Activated T-helper 1 cell treated with anti-CD3 and anti-CD28 coated beads, Interleukin-12 subunit alpha, Interleukin-12 subunit beta, Interleukin-2, Interleukin-4 antibody, amounts not matched to agents 30 ng/mL and 10 ng/mL and 1 ng/mL, durations not matched to agents 14 hours and 24 hours and 36 hours (primary cell): ENCODE results near the gene ATP11C. TPM values are rescaled to one million over a fixed set of nuclear protein-coding genes. Genes with fewer than 3 reads are reported as not detected.
"Not testable (repeated sequence)": the region's sequence is repeated elsewhere in the genome, so short reads cannot be mapped to it uniquely, and the experiment has no call there.

Experiments
- DNase-seq: peaks from one replicate; pipeline ENCODE4 v3.0.0; 2021; ENCODE audit warnings: low spot score
- H3K27ac Mint-ChIP-seq: one replicate; pipeline ENCODE4 v1.8.0; 2021; ENCODE audit warnings: mild to moderate bottlenecking, mixed read lengths
- H3K27me3 Mint-ChIP-seq: one replicate; pipeline ENCODE4 v1.8.0; 2022; ENCODE audit warnings: mild to moderate bottlenecking, moderate library complexity, mixed read lengths; ENCODE audit not compliant: insufficient read depth
- H3K36me3 Mint-ChIP-seq: one replicate; pipeline ENCODE4 v1.8.0; 2021; ENCODE audit warnings: low read depth, mixed read lengths
- H3K4me1 Mint-ChIP-seq: one replicate; pipeline ENCODE4 v1.8.0; 2021; ENCODE audit warnings: low read depth, mixed read lengths
- H3K4me3 Mint-ChIP-seq: one replicate; pipeline ENCODE4 v1.8.0; 2021; ENCODE audit warnings: mild to moderate bottlenecking, moderate library complexity, mixed read lengths
- H3K9me3 Mint-ChIP-seq: one replicate; pipeline ENCODE4 v1.8.0; 2021; ENCODE audit warnings: mixed read lengths
- intact Hi-C: fragments of 100-400 bp; cut with micrococcal nuclease; formaldehyde crosslinking; loops from one replicate; pipeline ENCODE4 v1.15.1; 2024
- total RNA-seq: library from RNA; stranded (reverse); gene quantifications from 2 replicates; pipeline ENCODE4 v1.2.3, GENCODE V29; 2022

Gene ATP11C
- total RNA-seq, 1 donor from 2014 or later: 17.7 TPM

DNA sequence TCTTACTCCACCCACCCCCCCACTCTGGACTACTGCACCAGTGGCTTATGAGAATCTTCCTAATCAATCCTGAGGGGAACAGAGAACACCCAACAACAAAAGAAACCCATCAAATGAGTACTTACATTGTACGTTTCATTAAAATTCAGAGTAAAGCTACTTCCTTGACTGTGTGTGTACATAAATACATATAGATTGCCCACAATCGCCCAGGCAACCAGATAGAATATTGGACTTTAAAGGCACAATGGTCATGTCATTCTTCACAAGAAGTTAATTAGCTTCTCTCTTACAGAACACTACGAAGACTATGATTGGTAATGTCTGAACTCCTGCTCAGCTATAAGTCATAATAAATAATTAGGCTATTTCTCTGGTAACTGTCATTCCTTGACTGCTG, 12.2 kb upstream of the ATP11C start:
- no peaks in the 10 kb centered on the region for H3K36me3 Mint-ChIP-seq
- no peaks in the 10 kb centered on the region for H3K4me1 Mint-ChIP-seq
- intact Hi-C loops: no loop called here
- no peaks in the 10 kb centered on the region for H3K9me3 Mint-ChIP-seq
- no peak overlapping the region for H3K27ac Mint-ChIP-seq
- DNase-seq: no peak
- peaks cover 6% of the 10 kb centered on the region for H3K27me3 Mint-ChIP-seq
- no peak overlapping the region for H3K4me3 Mint-ChIP-seq

DNA sequence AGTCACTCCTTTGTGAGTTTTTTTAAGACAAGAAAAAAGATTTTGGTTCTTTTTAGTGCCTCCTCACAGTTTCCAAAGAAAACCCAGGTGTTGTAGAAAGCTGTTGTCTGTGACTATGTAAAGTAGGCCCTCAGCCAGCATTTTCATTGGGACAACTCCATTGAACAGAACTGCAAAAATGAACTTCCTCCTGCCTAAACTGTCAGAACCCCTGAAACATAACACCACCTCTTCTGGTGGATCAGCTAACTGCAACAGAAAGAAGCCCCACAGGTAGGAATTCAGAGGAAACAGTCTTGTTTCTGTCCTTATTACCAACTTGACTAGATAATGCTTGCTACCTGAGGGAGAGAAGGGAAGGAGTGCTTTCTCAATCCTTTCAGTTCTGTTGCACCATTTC, 3.4 kb upstream of the ATP11C start:
- no peaks in the 10 kb centered on the region for H3K27me3 Mint-ChIP-seq
- no peak overlapping the region for H3K27ac Mint-ChIP-seq
- no peak for DNase-seq
- peaks cover 5% of the 10 kb centered on the region for H3K4me1 Mint-ChIP-seq
- no peaks in the 10 kb centered on the region for H3K36me3 Mint-ChIP-seq
- intact Hi-C loops: no loop called here
- no peaks in the 10 kb centered on the region for H3K9me3 Mint-ChIP-seq
- H3K4me3 Mint-ChIP-seq: no peak overlapping the region

DNA sequence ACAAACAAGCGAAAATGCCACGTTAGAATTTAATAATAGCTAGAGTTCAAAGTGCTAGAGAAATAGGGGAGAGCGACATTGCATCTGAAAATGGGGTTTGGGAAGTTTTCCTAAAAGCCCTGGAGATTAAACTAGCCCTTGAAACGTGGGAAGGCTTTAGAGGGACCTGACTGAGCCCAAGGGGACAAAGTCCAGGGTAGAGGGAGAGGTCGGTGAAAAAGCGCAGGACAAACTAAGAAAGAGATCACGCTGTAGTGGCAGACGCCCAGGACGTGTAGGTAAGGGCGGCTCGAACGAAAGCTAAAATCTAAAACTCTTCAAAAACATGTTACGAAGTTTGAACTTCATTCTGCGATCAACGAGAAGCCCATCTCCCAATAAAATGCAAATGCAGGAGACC, 1.1 kb upstream of the ATP11C start:
- intact Hi-C loops: loop anchor here (1.0 to 2.0 kb wide), 3 partner anchors 139 to 195 kb away; no protein-coding TSS in a partner anchor

DNA sequence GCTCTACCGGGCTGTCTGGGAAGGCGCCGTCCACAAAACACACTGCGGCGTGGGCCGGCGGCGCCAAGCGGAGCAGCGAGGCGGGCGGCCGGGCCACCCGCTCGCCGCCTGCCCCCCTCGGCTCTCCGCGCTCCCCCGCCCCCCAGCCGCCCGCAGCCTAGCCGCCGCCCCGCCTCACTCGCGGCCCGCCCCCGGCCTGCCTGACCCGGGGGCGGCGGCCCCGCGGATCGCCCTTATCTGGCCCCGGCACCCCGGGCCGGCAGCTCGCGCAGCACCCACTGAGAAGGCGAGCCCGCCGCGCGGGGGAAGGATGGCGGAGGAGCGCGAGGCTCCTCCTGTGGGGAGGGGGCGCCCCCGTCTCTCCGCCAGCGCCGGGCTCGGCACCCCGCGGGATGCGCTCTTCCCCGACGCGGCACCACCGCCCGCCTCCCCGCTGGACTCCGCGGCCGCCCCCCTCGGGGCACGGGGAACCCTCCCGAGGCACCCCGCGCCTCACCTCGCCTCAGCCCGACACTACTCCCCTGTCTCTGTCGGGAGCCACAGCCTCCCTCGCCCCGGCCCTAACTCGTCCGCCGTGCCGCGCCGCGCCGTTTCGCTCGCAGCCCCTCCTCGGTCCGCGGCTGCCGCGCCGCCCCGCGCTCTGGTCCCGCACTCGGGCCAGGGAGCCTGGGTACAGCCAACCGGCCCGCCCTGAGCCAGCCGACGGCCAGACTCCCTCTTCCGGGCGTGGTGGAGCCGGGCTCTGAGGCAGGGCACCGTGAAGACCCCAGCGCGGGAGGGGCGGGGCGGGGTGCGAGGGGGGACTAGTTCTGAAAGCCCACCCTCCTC, 566 bp downstream of the ATP11C start:
- Mint-ChIP-seq H3K36me3 (no peaks in the 10 kb centered on the region), H3K4me3 (peak overlapping the region; percentile 84), H3K9me3 (no peaks in the 10 kb centered on the region), H3K27ac (peak overlapping the region; percentile 94), H3K4me1 (peaks cover 19% of the 10 kb centered on the region), H3K27me3 (no peaks in the 10 kb centered on the region)
- peak; percentile 20 for DNase-seq
- intact Hi-C loops: loop anchor here (2.0 kb wide), 2 partner anchors 165 to 193 kb away; no protein-coding TSS in a partner anchor

More for the DNA sequence above, 1.1 kb upstream of the ATP11C start:
- Mint-ChIP-seq H3K36me3 (no peaks in the 10 kb centered on the region), H3K4me1 (peaks cover 19% of the 10 kb centered on the region), H3K9me3 (no peaks in the 10 kb centered on the region), H3K27me3 (no peaks in the 10 kb centered on the region), H3K27ac (peak overlapping the region; percentile 94), H3K4me3 (peak overlapping the region; percentile 84)
- no peak for DNase-seq

DNA sequence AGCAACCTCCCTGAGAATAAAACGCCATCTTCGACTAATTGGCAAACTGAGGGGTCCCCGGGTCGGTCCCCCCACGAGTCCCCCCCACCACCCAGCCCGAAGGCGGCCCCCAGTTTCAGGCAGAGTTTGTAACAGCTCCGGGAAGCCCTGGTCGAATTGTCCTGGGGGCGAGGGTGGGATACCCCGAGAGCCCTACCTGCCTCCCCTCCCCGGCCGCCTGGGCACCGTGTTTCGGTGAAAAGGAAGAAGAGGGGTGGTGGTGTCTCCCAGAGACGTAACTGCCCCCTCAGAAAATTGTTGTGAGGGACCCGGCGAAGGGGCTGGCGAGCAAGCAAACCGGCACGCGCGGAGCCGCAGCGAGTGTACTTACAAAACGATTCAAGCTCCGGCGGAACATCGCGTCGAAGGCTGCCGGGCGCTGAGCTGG, 1.2 kb downstream of the ATP11C start:
- H3K27me3 Mint-ChIP-seq: no peaks in the 10 kb centered on the region
- H3K27ac Mint-ChIP-seq: peak overlapping the region; percentile 61
- H3K4me3 Mint-ChIP-seq: peak overlapping the region; percentile 79
- no peaks in the 10 kb centered on the region for H3K36me3 Mint-ChIP-seq
- peaks cover 19% of the 10 kb centered on the region for H3K4me1 Mint-ChIP-seq
- intact Hi-C loops: loop anchor here (2.0 kb wide), 2 partner anchors 165 to 193 kb away; no protein-coding TSS in a partner anchor
- H3K9me3 Mint-ChIP-seq: no peaks in the 10 kb centered on the region
- DNase-seq: no peak

DNA sequence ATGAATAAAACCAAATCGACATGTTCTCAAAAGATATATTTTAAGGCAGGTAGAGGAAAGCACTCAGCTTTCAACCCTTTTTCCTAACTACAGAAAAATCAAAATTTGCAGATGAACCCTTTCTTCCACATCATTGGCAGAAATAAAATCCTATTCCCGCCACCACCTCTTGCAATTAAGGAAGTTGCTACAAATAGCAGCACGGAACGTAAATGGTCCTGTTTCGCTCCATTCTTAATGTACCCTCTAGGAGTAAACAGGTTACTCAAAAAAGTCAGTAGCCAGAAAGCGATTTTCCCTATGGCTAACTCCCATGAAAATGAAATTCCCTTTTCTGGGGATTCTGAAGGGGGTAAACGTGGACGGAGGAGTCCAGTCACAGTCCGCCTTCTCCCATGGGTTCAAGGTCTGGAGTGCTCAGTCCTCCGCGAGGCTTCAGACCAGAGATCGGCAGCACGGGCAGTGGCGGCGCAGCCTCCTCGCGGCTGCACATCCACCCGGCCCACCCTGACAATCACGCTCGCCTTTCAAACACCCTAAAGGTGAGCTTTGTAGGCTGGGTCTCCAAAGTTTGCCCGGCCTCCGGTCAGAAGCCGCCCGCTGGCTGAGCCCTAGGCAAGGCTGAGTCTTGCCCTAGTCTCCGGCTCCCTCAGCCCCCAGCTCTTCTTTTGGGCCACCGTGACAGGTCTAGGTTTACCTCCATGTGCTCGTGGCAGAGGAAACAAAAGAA, 1.8 kb downstream of the ATP11C start:
- Mint-ChIP-seq H3K27me3 (no peaks in the 10 kb centered on the region), H3K4me3 (peak overlapping the region; percentile 79), H3K9me3 (no peaks in the 10 kb centered on the region), H3K36me3 (no peaks in the 10 kb centered on the region), H3K27ac (peak overlapping the region; percentile 61), H3K4me1 (peaks cover 19% of the 10 kb centered on the region)
- intact Hi-C loops: loop anchor here (1.0 kb wide), 1 partner anchor 22 kb away; no protein-coding TSS in a partner anchor
- peak; percentile 1 for DNase-seq

DNA sequence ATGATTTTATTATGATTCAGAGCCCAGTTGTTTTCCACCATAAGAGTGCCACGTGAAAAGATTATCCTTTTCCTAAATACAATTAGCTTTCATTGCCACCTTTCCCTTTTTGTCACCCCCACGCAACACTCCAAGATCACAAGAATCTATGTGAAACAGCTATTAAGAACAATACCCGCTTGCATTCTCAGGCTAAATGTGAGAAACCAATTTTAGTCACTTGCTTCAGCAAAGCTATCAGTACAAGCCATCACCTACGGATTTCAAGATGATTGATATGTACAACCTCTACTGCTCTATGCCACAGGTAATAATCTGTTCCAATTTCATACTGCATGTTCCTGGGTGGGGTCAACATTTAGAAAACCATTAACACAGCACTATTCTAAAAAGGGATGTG, 2.5 kb downstream of the ATP11C start:
- intact Hi-C loops: loop anchor here (1.0 kb wide), 1 partner anchor 21 kb away; no protein-coding TSS in a partner anchor
- Mint-ChIP-seq H3K27ac (no peak overlapping the region), H3K4me1 (peaks cover 19% of the 10 kb centered on the region), H3K36me3 (no peaks in the 10 kb centered on the region), H3K27me3 (no peaks in the 10 kb centered on the region), H3K4me3 (peak overlapping the region; percentile 79), H3K9me3 (no peaks in the 10 kb centered on the region)
- DNase-seq: no peak

DNA sequence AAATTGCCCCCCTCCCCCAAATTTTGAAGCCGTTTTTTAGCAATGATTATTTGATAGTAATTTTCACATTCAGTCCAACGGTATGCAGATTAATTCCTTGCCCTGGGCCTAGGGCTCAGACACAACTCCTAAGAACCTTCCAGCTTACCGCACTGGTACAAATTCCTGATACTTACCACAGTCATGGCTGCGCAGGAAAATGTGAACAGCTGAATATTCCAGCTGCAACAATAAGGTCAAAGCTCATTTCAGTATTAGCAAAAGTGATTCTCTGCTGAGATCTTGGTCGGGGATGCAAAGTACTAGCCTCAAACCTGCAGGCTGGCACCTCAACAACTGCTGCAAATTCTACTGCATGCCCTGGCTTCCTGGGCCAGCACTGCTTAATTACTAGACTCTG, 3.0 kb downstream of the ATP11C start:
- no peaks in the 10 kb centered on the region for H3K36me3 Mint-ChIP-seq
- H3K4me3 Mint-ChIP-seq: peak overlapping the region; percentile 21
- H3K27me3 Mint-ChIP-seq: no peaks in the 10 kb centered on the region
- no peaks in the 10 kb centered on the region for H3K9me3 Mint-ChIP-seq
- H3K4me1 Mint-ChIP-seq: peaks cover 19% of the 10 kb centered on the region
- intact Hi-C loops: loop anchor here (1.0 kb wide), 1 partner anchor 21 kb away; no protein-coding TSS in a partner anchor
- no peak overlapping the region for H3K27ac Mint-ChIP-seq
- no peak for DNase-seq

DNA sequence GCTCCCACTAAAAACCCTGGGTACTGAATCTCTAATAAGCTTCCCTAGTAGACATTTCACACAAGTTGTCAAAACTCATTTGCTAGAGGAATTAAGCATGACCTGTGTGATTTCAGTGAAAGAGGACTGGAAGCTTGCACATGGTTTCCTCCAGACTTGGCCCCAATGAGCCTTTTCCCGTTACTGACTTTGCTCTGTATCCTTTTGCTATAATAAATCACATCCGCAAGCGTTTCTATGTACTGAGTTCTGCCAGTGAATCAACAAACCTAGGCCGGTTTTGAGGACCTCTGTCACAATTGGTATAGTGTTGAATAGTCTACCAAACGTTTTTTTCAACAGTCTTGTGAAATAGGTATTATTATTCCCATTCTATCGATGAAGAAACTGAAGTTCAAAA, 8.2 kb downstream of the ATP11C start:
- Mint-ChIP-seq H3K9me3 (no peaks in the 10 kb centered on the region), H3K4me1 (peaks cover 13% of the 10 kb centered on the region), H3K4me3 (no peak overlapping the region), H3K27me3 (no peaks in the 10 kb centered on the region), H3K36me3 (peaks cover 4% of the 10 kb centered on the region), H3K27ac (no peak overlapping the region)
- intact Hi-C loops: no loop called here
- no peak for DNase-seq

DNA sequence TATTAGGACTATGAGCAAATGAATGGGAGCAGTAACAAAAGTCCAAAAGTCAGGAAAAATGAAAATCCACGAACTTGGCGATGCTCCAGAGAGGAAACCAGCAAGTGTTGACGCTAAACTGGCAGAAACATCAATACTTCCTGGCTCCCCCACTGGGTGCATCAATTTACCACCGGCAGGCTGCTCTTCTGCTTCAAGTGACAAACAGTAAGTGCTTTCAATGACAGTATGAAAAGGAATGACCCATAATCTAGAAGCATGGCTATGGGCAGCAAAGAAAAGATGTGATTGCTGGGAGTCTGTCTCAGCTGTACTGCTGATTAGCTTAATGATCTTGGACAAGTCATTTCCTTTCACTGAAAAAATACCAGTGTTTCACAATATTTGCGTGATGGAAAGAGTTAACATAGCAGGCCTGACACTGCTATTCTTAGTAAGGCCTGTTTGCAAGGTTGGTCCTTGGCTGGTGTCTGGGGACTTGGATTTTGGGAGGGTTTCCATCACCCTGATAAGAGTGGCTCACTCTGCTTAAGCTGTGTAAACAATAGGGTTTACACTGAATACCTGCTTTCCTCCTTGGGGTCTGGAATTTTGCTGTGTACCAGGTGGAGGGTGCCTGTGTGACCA, 8.7 kb downstream of the ATP11C start:
- no peak overlapping the region for H3K27ac Mint-ChIP-seq
- peaks cover 10% of the 10 kb centered on the region for H3K4me1 Mint-ChIP-seq
- no peaks in the 10 kb centered on the region for H3K27me3 Mint-ChIP-seq
- intact Hi-C loops: no loop called here
- H3K9me3 Mint-ChIP-seq: no peaks in the 10 kb centered on the region
- H3K36me3 Mint-ChIP-seq: peaks cover 4% of the 10 kb centered on the region
- DNase-seq: no peak
- H3K4me3 Mint-ChIP-seq: no peak overlapping the region

DNA sequence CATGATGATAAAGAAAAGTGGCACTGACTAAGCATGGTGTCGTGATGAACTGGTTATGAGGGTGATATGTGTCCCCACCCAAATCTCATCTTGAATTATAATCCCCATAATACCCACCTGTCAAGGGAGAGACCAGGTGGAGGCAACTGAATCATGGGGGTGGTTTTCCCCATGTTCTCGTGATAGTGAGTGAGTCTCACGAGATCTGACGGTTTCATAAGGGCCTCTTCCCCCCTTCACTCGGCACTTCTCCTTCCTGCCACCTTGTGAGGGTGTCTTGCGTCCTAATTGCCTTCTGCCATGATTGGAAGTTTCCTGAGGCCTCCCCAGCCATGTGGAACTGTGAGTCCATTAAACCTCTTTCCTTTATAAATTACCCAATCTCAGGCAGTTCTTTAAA, 11.7 kb downstream of the ATP11C start:
- intact Hi-C loops, DNase-seq, H3K4me1 Mint-ChIP-seq, H3K27ac Mint-ChIP-seq, H3K36me3 Mint-ChIP-seq, H3K9me3 Mint-ChIP-seq, H3K4me3 Mint-ChIP-seq, H3K27me3 Mint-ChIP-seq: not testable (repeated sequence)

DNA sequence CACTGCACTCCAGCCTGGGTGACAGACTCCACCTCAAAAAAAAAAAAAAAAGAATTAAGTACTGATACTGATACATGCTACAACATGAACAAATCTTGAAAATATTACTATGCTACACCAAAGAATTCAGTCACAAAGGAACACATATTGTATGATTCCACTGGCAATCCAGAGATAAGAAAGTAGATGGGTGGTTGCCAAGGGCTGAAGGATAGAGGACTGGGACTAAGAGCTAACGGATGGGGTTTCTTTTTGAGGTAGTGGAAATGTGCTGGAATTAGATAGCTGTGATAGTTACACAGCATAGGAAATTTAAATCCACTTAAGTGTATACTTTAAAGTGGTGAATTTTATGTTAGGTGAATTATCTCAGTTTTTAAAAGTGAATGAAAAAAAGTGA, 12.5 kb downstream of the ATP11C start:
- no peak overlapping the region for H3K4me3 Mint-ChIP-seq
- DNase-seq: no peak
- peaks cover 5% of the 10 kb centered on the region for H3K36me3 Mint-ChIP-seq
- H3K9me3 Mint-ChIP-seq: no peaks in the 10 kb centered on the region
- intact Hi-C loops: no loop called here
- H3K27me3 Mint-ChIP-seq: no peaks in the 10 kb centered on the region
- no peak overlapping the region for H3K27ac Mint-ChIP-seq
- peaks cover 10% of the 10 kb centered on the region for H3K4me1 Mint-ChIP-seq
